IPS DF 6.9 (cell line): ENCODE data around the gene SLC39A12.

Source experiments
- DNase-seq: peaks from one replicate; pipeline ENCODE4 v3.0.0-alpha.2; 2013; ENCODE audit warnings: low read depth, low spot score
- H3K27ac ChIP-seq: one replicate; pipeline ENCODE4 v1.5.1; 2013; ENCODE audit warnings: low read length, control low read depth
- H3K27me3 ChIP-seq: 2 replicates; pipeline ENCODE4 v1.6.1; 2013; ENCODE audit warnings: mild to moderate bottlenecking, low read length; ENCODE audit not compliant: control insufficient read depth, insufficient read depth
- H3K36me3 ChIP-seq: 2 replicates; pipeline ENCODE4 v1.6.1; 2013; ENCODE audit warnings: low read length; ENCODE audit not compliant: control insufficient read depth, insufficient read depth
- H3K4me1 ChIP-seq: 2 replicates; pipeline ENCODE4 v1.6.1; 2013; ENCODE audit warnings: low read length; ENCODE audit not compliant: control insufficient read depth, insufficient read depth
- H3K4me3 ChIP-seq: 2 replicates; pipeline ENCODE4 v1.5.1; 2013; ENCODE audit warnings: mild to moderate bottlenecking, low read length
- H3K9me3 ChIP-seq: 2 replicates; pipeline ENCODE4 v1.6.1; 2013; ENCODE audit warnings: low read length, inconsistent platforms; ENCODE audit not compliant: control insufficient read depth, insufficient read depth
- WGBS: extraction: QIAGEN DNeasy Blood & Tissue Kit; methylation state at CpG from one replicate; pipeline ENCODE4 v1.1.7; 2013; ENCODE audit warnings: mixed read lengths, missing lambda C conversion rate; ENCODE audit not compliant: insufficient read length, insufficient coverage; 5-methylcytosine and 5-hydroxymethylcytosine counted together

Gene SLC39A12

GRCh38 chr10:18044976-18045720 is 93.4 kb downstream of the SLC39A12 start:
- H3K27ac ChIP-seq = no peak overlapping the region
- no peaks in the 10 kb centered on the region for H3K9me3 ChIP-seq
- H3K27me3 ChIP-seq = no peaks in the 10 kb centered on the region
- no peak for DNase-seq
- no peaks in the 10 kb centered on the region for H3K4me1 ChIP-seq
- H3K4me3 ChIP-seq = no peak overlapping the region
- no CpG with 5 or more reads among the region's 8 CpGs for WGBS
- no peaks in the 10 kb centered on the region for H3K36me3 ChIP-seq

- H3K27me3 ChIP-seq = no peaks in the 10 kb centered on the region
- H3K4me1 ChIP-seq = no peaks in the 10 kb centered on the region
- DNase-seq = no peak
- no peaks in the 10 kb centered on the region for H3K36me3 ChIP-seq
- H3K4me3 ChIP-seq = no peak overlapping the region
- H3K9me3 ChIP-seq = no peaks in the 10 kb centered on the region; the same call in 1 of the 2 replicates
- WGBS = no CpG with 5 or more reads among the region's 1 CpG
- H3K27ac ChIP-seq = no peak overlapping the region
Observed at GRCh38 chr10:18056583-18056982, 104.9 kb downstream of the SLC39A12 start.

GRCh38 chr10:18059826-18060559 is 108.3 kb downstream of the SLC39A12 start:
- WGBS = no CpG with 5 or more reads among the region's 19 CpGs
- no peak overlapping the region for H3K4me3 ChIP-seq
- no peaks in the 10 kb centered on the region for H3K36me3 ChIP-seq
- no peaks in the 10 kb centered on the region for H3K4me1 ChIP-seq
- no peak overlapping the region for H3K27ac ChIP-seq
- no peaks in the 10 kb centered on the region for H3K27me3 ChIP-seq
- no peaks in the 10 kb centered on the region; the same call in 1 of the 2 replicates for H3K9me3 ChIP-seq
- no peak for DNase-seq

GRCh38 chr10:18066947-18067346 is 115.2 kb downstream of the SLC39A12 start:
- WGBS = no CpG with 5 or more reads among the region's 4 CpGs
- H3K27ac ChIP-seq = no peak overlapping the region
- no peak for DNase-seq
- no peaks in the 10 kb centered on the region for H3K27me3 ChIP-seq
- H3K9me3 ChIP-seq = no peaks in the 10 kb centered on the region
- H3K4me3 ChIP-seq = no peak overlapping the region
- no peaks in the 10 kb centered on the region for H3K36me3 ChIP-seq
- H3K4me1 ChIP-seq = peaks cover 2% of the 10 kb centered on the region; the same call in 1 of the 2 replicates

- Histone ChIP-seq H3K9me3 (no peaks in the 10 kb centered on the region), H3K4me3 (no peak overlapping the region), H3K4me1 (peaks cover 2% of the 10 kb centered on the region; the same call in 1 of the 2 replicates), H3K36me3 (no peaks in the 10 kb centered on the region), H3K27me3 (no peaks in the 10 kb centered on the region), H3K27ac (no peak overlapping the region)
- WGBS = no CpG with 5 or more reads among the region's 4 CpGs
- DNase-seq = no peak
Observed at GRCh38 chr10:18068401-18068800, 116.7 kb downstream of the SLC39A12 start.

- no CpG with 5 or more reads among the region's 2 CpGs for WGBS
- no peak for DNase-seq
- no peaks in the 10 kb centered on the region for H3K27me3 ChIP-seq
- H3K4me3 ChIP-seq = no peak overlapping the region
- no peak overlapping the region for H3K27ac ChIP-seq
- H3K9me3 ChIP-seq = no peaks in the 10 kb centered on the region
- H3K36me3 ChIP-seq = no peaks in the 10 kb centered on the region
- H3K4me1 ChIP-seq = peaks cover 2% of the 10 kb centered on the region; the same call in 1 of the 2 replicates
Observed at GRCh38 chr10:18071591-18071990, 119.9 kb downstream of the SLC39A12 start.

- H3K4me1 ChIP-seq = no peaks in the 10 kb centered on the region
- H3K27me3 ChIP-seq = no peaks in the 10 kb centered on the region
- H3K4me3 ChIP-seq = no peak overlapping the region
- no peaks in the 10 kb centered on the region for H3K36me3 ChIP-seq
- WGBS = no CpG with 5 or more reads among the region's 3 CpGs
- no peak for DNase-seq
- H3K9me3 ChIP-seq = no peaks in the 10 kb centered on the region
- H3K27ac ChIP-seq = no peak overlapping the region
Observed at GRCh38 chr10:18073314-18073713, 121.6 kb downstream of the SLC39A12 start.

GRCh38 chr10:18075881-18076280 is 124.2 kb downstream of the SLC39A12 start:
- WGBS = no CpG with 5 or more reads among the region's 3 CpGs
- no peak for DNase-seq

GRCh38 chr10:18079665-18080295 is 128.1 kb downstream of the SLC39A12 start:
- no peak for DNase-seq
- Histone ChIP-seq H3K9me3 (no peaks in the 10 kb centered on the region), H3K36me3 (no peaks in the 10 kb centered on the region), H3K27me3 (no peaks in the 10 kb centered on the region), H3K4me3 (no peak overlapping the region), H3K27ac (no peak overlapping the region), H3K4me1 (no peaks in the 10 kb centered on the region)
- no CpG with 5 or more reads among the region's 1 CpG for whole genome bisulfite sequencing

More at GRCh38 chr10:18075881-18076280, 124.2 kb downstream of the SLC39A12 start:
- H3K27ac ChIP-seq = no peak overlapping the region
- no peaks in the 10 kb centered on the region for H3K9me3 ChIP-seq
- H3K36me3 ChIP-seq = no peaks in the 10 kb centered on the region
- no peaks in the 10 kb centered on the region for H3K27me3 ChIP-seq
- H3K4me1 ChIP-seq = no peaks in the 10 kb centered on the region
- no peak overlapping the region for H3K4me3 ChIP-seq

GRCh38 chr10:18082381-18082780 is 130.7 kb downstream of the SLC39A12 start:
- no CpG with 5 or more reads among the region's 8 CpGs for WGBS
- no peak for DNase-seq
- Histone ChIP-seq H3K36me3 (no peaks in the 10 kb centered on the region), H3K27me3 (no peaks in the 10 kb centered on the region), H3K4me1 (no peaks in the 10 kb centered on the region), H3K27ac (no peak overlapping the region), H3K4me3 (no peak overlapping the region), H3K9me3 (no peaks in the 10 kb centered on the region)
